Left cardiac atrium (tissue), 4 donors: Measurements from ENCODE around the gene AMT. TPM values are rescaled to one million over a fixed set of nuclear protein-coding genes. Genes with fewer than 3 reads are reported as not detected.
"Not testable (repeated sequence)": the region's sequence is repeated elsewhere in the genome, so short reads cannot be mapped to it uniquely, and the experiment has no call there.

Source experiments
- ATAC-seq, 2 donors: fragments of 200-7000 bp; cut with Tn5 transposase; one replicate each; pipeline ENCODE4 v1.9.1; 2020; ENCODE audit warnings: mild to moderate bottlenecking in 2 of 2, moderate library complexity in 2 of 2
- DNase-seq: peaks from one replicate; pipeline ENCODE4 v3.0.0-alpha.2; 2020
- intact Hi-C, 2 donors: fragments of 100-400 bp; cut with DNase I; formaldehyde crosslinking; loops; one replicate each; pipeline versions ENCODE4 v1.14.1 to v1.15.1; 2022 to 2023
- total RNA-seq, 2 donors: library from RNA; stranded (reverse); fragmentation: NEBNext Ultra II Directional; extraction: Animal tissue kit (Norgen Biotek cat#: 25700); gene quantifications; one replicate each; pipeline ENCODE4 v1.2.1, GENCODE V29; 2021
- donor health status: DM: no; HTN: yes; CAD: no.
- donor health status: DM: no; HTN: yes; CAD: no; lungs with severe emphysema.
- donor health status: DM: yes; HTN: yes; CAD: no.
- donor health status: Dilated cardiomyopathy.

The AMT gene
- total RNA-seq, 2 donors from 2014 or later, result 13.9 to 14.9 TPM

DNA sequence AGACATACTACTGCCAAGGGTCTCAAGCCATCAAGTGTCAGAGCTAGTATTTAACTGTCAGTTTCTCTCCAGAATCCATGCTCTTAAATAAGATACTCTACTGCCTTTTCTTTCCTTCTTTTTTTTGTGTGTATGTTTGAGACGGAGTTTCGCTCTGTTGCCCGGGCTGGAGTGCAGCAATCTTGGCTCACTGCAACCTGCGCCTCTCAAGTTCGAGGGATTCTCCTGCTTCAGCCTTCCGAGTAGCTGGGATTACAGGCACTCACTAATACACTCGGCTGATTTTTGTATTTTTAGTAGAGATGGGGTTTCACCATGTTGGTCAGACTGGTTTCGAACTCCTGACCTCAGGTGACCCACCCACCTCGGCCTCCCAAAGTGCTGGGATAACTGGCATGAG lies 16.7 kb downstream of the AMT start:
- intact Hi-C loops, ATAC-seq, DNase-seq: not testable (repeated sequence)

DNA sequence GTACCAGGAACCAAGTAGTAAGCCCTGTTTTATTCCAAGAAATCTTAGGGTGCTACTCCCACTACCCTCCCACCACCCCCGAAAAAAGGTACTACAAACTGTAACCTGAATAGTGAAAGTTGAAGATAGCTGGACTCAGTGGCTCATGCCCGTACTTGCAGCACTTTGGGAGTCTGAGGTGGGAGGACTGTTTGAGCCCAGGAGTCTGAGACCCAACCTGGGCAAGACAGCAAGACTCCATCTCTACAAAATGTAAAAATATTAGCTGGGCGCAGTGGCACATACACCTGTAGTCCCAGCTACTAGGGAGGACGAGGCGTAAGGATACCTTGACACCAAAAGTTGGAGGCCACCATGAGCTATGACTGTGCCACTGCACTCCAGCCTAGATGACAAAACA lies 18.4 kb downstream of the AMT start:
- intact Hi-C loops, result no loop called here
- DNase-seq (no peak), ATAC-seq (no peak)

DNA sequence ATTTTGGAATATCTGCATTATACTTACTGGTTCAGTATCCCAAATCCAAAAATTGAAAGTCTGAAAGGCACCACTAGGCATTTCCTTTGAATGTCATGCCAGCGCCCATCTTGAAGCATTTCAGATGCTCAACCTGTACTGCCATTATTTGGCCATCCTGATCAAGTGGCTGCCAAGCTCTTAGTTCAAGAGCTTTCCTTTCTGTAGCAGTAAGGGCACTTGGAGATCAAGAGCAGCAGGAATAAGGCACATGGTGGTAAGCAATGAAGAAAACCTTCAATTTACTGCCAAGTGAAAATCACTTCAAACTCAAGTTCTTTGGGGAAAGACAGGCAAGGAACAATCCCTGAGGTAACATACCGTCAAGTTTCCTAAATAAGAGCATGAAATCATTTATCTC lies 20.5 kb downstream of the AMT start:
- intact Hi-C loops, result no loop called here
- no peak for ATAC-seq

DNA sequence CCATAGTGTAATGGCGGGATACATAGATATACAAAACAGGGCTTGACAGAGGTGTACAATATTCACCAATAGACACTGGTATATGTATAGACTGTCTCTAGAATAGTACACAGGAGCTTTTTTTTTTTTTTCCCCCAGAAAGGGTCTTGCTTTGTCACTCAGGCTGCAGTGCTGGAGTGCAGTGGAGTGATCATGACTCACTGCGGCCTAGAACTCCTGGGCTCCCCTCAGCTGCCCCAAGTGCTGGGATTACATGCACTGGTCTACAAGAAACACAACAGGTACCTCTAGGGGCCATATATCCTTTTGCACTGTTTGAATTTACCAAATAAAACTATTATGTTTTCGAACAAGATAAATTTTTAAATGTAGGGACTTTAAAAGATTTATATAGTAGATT lies 22.8 kb downstream of the AMT start:
- DNase-seq, result no peak
- intact Hi-C loops, result no loop called here
- ATAC-seq, result no peak

More for the DNA sequence above, 20.5 kb downstream of the AMT start:
- no peak for DNase-seq

DNA sequence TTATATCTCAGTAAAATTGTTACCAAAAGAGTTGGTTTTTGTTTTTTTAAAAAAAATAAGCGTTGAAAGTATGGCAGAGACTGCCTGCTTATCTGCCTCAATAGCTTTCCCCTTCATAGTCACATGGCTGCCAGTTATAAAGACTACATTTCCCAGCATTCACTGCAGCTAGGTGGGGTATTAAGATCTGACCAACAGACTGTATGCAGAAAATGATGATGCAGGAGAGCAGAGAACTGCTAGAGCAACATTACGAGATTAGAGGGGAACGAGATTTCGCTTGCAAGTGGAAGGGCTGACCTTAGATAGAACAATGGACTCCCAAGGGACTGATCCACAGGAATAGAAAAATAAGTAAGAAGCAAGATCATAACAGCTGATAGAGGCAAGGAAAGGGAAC lies 24.8 kb downstream of the AMT start:
- no peak for DNase-seq
- intact Hi-C loops, result no loop called here
- peak; percentile 67 to 80 for ATAC-seq

DNA sequence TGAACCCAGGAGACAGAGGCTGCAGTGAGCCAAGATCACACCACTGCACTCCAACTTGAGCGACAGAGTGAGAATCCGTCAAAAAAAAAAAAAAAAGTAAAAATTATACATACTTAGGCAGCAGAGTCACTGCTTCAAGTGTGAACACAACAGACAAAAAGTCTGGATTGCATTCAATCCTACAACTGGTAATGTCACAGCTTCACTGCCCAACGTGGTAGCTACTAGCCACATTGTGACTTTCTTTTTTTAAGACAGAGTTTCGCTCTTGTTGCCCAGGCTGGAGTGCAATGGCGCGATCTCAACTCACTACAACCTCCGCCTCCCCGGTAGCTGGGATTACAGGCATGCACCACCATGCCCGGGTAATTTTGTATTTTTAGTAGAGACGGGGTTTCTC lies 31.0 kb downstream of the AMT start:
- intact Hi-C loops, DNase-seq, ATAC-seq: not testable (repeated sequence)

DNA sequence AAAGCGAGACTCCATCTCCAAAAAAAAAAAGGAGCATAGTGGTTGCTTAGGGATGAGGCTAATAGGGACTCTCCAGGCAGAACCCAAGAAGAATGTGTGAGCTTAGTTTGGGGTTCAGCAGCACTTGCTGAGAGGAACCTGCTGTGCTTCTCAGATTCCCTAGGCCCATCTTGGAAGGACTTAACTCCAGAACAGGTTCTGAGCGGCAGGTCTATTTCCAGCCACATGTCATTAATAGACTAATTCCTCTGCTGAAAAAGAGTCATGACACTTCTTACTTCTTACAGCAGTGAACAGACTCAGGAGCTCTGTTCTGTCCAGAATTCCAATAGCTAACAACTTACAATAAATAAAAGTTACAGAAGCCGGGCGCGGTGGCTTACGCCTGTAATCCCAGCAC lies 33.0 kb downstream of the AMT start:
- ATAC-seq (no peak), DNase-seq (no peak)
- intact Hi-C loops, result no loop called here

DNA sequence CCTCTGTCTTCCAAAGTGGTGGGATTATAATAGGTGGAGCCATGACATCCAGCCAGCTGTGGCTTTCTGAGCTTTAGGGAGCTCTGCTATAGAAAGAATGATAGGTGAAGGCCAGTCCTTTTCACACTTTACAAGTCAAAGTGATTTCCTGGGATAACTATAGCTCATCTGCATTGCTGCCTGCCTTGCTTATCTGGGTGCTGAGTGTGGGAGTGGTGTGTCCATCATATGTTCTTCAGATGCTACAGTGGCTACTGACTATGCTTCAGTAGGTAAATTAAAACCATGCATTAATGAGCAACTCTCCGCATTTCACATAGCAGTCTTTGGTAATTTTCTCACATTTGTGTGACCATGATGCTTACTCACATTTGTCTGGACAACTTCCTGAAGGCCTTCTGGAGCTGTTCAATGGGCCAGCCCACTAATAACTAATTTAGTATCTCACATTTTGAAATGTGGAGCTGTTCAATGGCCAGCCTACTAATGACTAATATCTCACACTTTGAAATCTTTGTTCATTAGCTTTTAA lies 33.9 kb downstream of the AMT start:
- no peak for ATAC-seq
- no peak for DNase-seq
- intact Hi-C loops, result no loop called here

DNA sequence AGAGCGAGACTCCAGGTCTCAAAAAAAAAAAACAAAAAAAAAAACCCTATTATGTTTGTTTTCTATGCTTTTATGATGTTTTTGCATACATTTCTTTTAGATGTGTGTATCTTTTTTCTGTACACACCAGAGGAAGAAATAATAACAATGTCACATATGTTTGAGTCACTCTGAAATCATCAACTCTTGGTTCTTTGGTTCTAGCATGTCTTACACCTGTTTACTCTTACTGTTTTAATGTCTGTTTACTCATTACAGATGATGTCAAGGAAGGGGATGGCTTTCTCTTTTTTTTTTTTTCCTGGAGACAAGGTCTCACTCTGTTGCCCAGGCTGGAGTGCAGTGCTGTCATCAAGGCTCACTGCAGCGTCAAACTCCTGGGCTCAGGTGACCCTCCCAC lies 34.6 kb downstream of the AMT start:
- ATAC-seq, result no peak
- intact Hi-C loops, result no loop called here
- no peak for DNase-seq

DNA sequence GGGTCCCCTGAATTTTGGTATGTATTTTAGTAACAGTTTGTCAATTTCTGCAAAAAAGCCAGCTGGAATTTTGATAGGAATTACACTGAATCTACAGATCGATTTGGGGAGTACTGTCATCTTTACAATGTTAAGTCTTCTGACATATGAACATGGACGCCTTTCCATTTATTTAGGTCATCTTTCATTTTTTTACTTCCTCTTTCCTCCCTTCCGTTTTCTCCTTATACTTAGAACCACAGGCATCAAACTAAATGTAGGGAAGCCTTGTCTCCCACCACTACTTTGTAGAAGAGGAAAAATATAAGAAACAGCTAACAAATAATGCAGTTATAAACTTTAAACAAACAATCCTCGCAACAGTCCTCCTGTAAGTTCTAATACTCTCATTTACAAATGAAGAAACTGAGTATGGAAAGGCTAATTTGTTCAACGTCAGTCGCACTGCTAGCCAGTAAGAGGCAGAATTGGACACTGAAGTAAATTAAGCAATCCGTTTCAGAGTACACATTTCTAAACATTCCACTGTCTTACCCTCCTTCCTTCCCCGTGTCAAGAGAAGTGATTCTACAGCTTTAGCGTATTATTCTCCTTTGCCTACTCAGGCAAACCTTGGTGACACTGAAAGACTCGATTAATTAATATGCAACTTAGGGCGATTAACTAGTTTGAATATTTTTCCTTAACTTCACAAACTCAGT lies 36.1 kb downstream of the AMT start:
- no peak for ATAC-seq
- DNase-seq, result no peak
- intact Hi-C loops, result no loop called here

DNA sequence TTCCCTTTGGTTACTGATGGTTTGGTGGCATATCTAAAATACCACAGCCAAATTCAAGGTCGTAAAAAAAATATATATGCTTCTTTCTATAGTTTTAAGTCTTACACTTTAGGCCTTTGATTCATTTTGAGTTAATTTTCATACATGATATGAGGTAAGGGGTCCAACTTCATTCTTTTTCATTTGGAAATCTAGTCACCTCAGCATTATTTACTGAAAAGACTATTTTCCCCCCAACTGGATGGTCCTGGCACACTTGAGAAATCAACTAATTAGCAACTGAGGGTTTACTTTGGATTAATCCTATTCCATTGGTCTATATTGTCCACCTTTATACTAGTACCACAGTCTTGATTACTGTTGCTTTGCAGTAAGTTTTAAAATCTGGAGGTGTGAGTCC lies 36.7 kb downstream of the AMT start:
- intact Hi-C loops, result no loop called here
- DNase-seq (no peak), ATAC-seq (no peak)

DNA sequence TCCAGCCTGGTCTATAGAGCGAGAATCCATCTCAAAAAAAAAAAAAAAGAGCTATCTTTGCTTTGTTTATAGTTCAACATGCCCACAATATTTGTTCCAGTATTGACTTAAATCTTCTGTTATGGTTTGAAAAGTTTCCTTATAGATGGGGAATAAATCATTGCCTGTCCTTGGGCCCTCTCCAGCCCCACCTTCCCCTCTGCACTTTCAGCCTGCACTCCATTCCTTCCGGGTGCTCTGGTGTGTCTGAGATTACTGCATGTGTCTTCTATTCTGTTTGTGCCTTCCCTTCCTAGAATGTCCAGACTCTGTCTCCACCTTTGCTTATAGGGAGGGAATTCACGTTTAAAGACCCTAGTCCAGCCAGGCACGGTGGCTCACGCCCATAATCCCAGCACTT lies 38.9 kb downstream of the AMT start:
- intact Hi-C loops, result no loop called here
- no peak for ATAC-seq

DNA sequence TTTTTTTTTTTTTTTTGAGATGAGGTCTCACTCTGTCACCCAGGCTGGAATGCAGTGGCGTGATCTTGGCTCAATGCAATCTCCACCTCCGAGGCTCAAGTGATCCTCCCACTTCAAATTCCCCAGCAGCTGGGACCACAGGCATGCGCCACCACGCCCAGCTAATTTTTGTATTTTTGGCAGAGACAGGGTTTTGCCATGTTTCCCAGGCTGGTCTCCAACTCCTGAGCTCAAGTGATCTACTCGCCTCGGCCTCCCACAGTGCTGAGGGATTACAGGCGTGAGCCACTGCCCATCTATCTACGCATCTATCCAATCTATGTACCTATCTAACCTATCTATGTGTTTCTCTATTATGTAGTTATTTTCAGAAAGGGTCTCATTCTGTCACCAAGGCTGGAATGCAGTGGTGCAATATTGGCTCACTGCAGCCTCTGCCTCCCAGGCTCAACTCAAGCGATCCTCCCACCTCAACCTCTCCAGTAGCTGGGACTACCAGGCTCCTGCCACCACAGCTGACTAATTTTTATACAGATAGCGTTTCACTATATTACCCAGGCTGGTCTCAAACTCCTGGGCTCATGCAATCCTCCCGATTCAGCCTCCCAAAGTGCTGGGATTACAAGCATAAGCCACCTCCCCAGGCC lies 43.9 kb downstream of the AMT start:
- peak; percentile 67 to 88 for ATAC-seq

More for the DNA sequence above, 38.9 kb downstream of the AMT start:
- DNase-seq, result no peak

DNA sequence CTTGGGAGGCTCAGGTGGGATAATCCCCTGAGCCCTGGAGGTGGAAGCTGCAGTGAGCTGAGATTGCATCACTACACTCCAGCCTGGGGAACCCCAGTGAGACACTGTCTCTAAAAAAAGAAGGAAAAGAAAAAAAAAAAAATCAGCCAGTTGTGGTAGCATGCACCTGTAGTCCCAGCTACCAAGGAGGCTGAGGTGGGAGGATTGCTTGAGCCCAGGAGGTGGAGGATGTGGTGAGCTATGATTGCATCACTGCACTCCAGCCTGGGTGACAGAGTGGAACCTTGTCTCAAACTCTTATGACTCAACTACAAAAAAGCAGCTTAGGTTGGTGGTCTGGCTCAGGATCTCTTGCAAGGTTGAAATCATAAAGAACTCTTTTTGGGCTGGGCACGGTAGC lies 44.8 kb downstream of the AMT start:
- DNase-seq, result no peak
- intact Hi-C loops, result no loop called here

More for the DNA sequence above, 43.9 kb downstream of the AMT start:
- intact Hi-C loops, result no loop called here
- peak; percentile 51 for DNase-seq

DNA sequence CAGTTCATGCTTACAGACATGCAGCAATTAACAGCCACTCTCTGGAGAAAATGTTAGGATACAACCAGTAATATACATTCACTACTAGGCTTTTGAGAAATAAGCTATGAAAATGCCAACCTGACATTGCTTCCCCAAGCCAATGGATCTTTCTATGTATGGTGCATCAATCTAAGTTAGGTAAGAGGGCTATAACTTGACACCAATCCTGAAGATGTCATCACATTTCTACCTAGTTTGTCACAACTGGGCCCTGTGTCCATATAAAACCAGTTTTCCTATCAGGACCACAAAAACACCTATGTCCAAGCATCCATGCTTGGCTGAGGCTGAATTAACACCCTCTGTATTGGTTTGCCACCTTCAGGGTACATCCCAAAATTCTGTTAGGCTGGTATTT lies 50.3 kb downstream of the AMT start:
- ATAC-seq (no peak), DNase-seq (no peak)
- intact Hi-C loops, result no loop called here

More for the DNA sequence above, 44.8 kb downstream of the AMT start:
- ATAC-seq, result peak in 1 of 2 donors; percentile 30

DNA sequence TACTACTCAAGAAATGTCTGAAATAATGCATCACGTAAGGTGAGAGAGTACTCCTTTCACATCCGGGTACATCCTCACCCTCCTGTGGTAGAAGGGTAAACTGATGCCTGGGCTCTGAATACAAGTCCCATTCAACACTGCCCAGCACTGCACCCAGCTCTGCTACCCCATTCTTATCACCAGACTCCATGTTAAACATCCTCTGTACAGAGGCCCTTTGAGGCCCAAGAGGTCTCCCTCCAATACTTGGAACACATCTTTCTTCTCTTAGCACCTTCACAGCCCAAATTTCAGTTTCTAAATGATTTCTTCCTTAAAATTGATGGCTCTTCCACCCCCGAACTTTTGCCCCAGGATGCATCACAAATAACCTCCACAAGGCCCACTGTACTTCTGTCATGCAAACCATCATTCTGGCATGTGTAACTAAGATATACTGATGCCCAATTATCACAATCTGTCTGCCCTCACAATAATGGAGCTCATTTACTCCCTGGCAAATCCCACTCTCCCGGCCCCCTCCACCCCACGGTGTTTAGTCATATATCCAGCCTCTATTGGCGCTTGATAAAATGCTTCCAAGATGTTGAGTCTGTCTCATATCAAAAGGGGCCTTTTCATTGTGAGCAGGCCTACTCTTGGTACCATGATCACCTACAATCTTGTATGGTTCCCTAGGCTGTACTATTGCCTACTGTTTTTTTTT lies 51.5 kb downstream of the AMT start:
- ATAC-seq (no peak), DNase-seq (no peak)
- intact Hi-C loops, result no loop called here
